Measurements from ENCODE around the gene PNPLA5. TPM values are rescaled to one million over a fixed set of nuclear protein-coding genes. Genes with fewer than 3 reads are reported as not detected.

Gene PNPLA5
- total and polyA plus RNA-seq, 2 donors = 0.07 TPM; not detected in 1

DNA sequence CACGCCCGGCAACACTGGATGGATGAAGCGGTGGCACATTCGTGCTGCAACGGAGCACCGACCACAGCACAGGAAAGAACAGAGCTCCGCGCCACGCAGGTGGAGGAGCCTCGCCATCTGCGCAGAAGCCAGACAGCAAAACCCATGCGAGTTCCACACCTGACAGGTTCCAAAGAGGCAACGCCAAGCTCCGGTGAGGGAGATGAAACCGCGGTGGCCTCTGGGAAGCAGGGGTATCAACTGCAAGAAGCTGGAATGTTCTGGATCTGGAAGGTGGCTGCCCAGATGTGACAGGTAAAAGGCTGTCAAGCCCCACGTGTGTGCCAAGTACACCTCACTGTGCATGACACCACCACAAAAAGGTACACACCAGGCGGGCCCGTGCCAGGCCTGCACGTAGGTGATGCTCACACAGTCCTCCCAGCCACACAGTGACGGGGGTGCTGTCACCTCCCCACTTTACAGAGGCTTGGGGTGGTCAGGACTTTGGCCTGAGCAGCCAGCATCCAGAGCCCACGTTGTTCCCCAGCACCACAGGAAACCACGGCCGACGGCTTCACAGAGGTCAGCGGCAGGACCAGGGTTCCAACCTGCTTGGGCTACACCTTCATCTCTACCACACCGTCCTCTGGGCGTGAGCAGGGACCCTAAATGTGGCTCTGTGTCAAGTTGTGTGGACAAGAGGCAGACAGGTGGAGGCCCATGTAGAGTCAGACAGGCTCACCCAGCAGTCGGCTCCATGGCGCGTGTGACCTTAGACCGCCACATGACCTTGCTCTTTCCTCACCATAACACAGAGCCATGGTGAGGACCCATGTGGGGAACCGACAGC lies 60.0 kb downstream of the PNPLA5 start:
- 94% methylated on average over 33 of the region's 33 CpGs for WGBS
- Histone ChIP-seq H3K27ac (ENCODE audit: low read depth in 1 of 2, low read length in 1 of 2) (no peak overlapping the region), H3K9me3 (ENCODE audit: control insufficient read depth in 2 of 2, insufficient read depth in 1 of 2, low read length in 1 of 2) (no peaks in the 10 kb centered on the region), H3K27me3 (ENCODE audit: control insufficient read depth in 2 of 2, insufficient read depth in 1 of 2, low read length in 1 of 2) (peaks cover 0 to 6% of the 10 kb centered on the region in 2 donors), H3K4me1 (ENCODE audit: control insufficient read depth in 2 of 2, insufficient read depth in 2 of 2, low read length in 2 of 2) (no peaks in the 10 kb centered on the region), H3K36me3 (ENCODE audit: control insufficient read depth in 2 of 2, insufficient read depth in 2 of 2, low read length in 1 of 2) (no peaks in the 10 kb centered on the region), H3K4me3 (ENCODE audit: low read length in 2 of 2) (no peak overlapping the region)
- DNase-seq (ENCODE audit: low read depth in 6 of 9, low spot score in 9 of 9) = no peak

DNA sequence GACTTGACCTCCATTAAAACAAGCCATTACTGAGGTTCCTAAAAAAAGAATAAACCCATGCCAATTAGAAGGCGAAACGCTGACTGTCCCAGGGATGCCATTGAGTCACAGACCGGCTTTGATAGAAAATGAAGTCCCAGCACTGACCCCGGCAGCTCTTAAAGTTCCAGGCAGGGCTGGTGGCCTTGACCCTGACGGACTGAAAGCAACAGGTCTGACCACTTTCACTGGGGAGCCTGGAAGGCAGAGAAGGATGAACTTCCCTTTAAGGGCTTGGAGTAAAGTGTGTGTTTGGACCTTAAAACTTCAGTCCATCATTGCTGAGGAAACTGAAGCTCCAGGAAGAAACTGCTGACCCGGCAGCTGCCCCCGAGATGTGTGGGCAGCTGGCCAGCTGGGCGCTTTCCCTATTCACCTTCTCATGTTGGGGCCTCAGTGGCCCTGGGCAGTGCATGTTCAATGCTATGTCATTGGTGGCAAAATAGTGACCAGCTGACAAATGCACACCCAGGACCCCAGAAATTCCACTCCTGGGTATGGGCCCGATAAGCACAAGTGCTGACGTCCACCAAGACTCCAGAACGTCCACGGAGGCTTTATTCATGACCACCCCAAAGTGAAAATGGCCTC lies 60.8 kb downstream of the PNPLA5 start:
- no peak overlapping the region for H3K27ac ChIP-seq (ENCODE audit: low read depth in 1 of 2, low read length in 1 of 2)
- DNase-seq (ENCODE audit: low read depth in 6 of 9, low spot score in 9 of 9) = no peak
- peaks cover 0 to 6% of the 10 kb centered on the region in 2 donors for H3K27me3 ChIP-seq (ENCODE audit: control insufficient read depth in 2 of 2, insufficient read depth in 1 of 2, low read length in 1 of 2)
- H3K36me3 ChIP-seq (ENCODE audit: control insufficient read depth in 2 of 2, insufficient read depth in 2 of 2, low read length in 1 of 2) = no peaks in the 10 kb centered on the region
- H3K4me1 ChIP-seq (ENCODE audit: control insufficient read depth in 2 of 2, insufficient read depth in 2 of 2, low read length in 2 of 2) = peaks cover 0 to 3% of the 10 kb centered on the region in 2 donors
- H3K9me3 ChIP-seq (ENCODE audit: control insufficient read depth in 2 of 2, insufficient read depth in 1 of 2, low read length in 1 of 2) = no peaks in the 10 kb centered on the region
- 94% methylated on average over 12 of the region's 12 CpGs for WGBS
- H3K4me3 ChIP-seq (ENCODE audit: low read length in 2 of 2) = no peak overlapping the region

DNA sequence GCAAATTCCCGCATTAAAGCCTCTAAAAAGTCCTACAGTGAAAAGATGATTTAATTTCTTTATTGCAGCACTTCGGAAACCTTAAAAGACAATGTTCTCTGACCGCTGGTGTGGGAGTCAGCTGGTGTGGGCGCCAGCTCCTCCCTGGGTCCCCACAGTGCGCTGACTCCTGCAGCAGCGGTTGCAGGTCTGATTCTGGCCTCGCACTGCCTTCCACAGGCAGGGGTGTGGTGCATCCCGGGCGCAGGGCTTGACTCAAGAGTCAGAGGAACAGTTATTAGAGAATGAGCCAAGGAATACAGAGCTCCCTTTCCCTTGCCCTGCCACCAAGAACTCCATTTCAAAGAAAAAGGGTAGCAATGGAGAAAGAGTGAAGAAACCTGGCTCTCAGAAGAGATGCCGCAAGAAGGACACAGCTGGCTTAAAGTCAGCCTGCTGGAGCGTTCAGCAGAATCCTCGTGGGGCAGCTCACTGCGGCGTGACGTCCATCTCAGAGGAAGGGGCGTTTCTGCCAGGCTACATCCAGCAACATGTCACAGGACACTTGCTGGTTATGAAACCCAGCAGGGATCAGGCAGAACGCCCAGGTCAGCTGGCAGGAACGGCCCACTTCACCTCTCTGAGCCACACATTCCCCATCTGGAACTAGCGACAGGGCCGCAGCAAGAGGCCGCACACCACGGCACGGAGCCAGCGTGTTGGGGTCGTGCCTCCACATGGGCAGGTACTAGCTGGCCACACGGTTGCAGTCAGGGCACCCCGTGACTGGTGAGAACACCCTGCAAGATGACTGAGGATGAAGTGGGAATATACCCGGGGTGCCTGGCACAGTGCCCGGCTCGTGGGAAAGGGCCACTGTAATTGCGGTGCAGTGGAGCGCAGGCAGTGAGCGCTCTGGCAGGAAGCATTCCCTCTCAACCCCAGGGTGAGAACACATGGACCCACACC lies 61.6 kb downstream of the PNPLA5 start:
- Histone ChIP-seq H3K4me3 (ENCODE audit: low read length in 2 of 2) (no peak overlapping the region), H3K27ac (ENCODE audit: low read depth in 1 of 2, low read length in 1 of 2) (no peak overlapping the region), H3K36me3 (ENCODE audit: control insufficient read depth in 2 of 2, insufficient read depth in 2 of 2, low read length in 1 of 2) (no peaks in the 10 kb centered on the region), H3K27me3 (ENCODE audit: control insufficient read depth in 2 of 2, insufficient read depth in 1 of 2, low read length in 1 of 2) (peaks cover 0 to 4% of the 10 kb centered on the region in 2 donors), H3K4me1 (ENCODE audit: control insufficient read depth in 2 of 2, insufficient read depth in 2 of 2, low read length in 2 of 2) (peaks cover 0 to 3% of the 10 kb centered on the region in 2 donors), H3K9me3 (ENCODE audit: control insufficient read depth in 2 of 2, insufficient read depth in 1 of 2, low read length in 1 of 2) (no peaks in the 10 kb centered on the region)
- no peak for DNase-seq (ENCODE audit: low read depth in 6 of 9, low spot score in 9 of 9)
- WGBS = 88% methylated on average over 33 of the region's 33 CpGs

Other genes starting within 250 kb of the PNPLA5 start
- 1.1 TPM for gene EFCAB6, start 79.7 kb downstream of the PNPLA5 start, total RNA-seq
- gene EFCAB6, start 79.7 kb downstream of the PNPLA5 start, polyA plus RNA-seq = 1.4 TPM
- gene SULT4A1, start 29.5 kb downstream of the PNPLA5 start, total RNA-seq = 0.09 TPM
- 4.6 TPM for gene SULT4A1, start 29.5 kb downstream of the PNPLA5 start, polyA plus RNA-seq
- gene PNPLA3, start 31.8 kb upstream of the PNPLA5 start, total RNA-seq = 0.09 TPM
- gene PNPLA3, start 31.8 kb upstream of the PNPLA5 start, polyA plus RNA-seq = 0.05 TPM
- gene SAMM50, start 63.4 kb upstream of the PNPLA5 start, total RNA-seq = 43.9 TPM
- gene SAMM50, start 63.4 kb upstream of the PNPLA5 start, polyA plus RNA-seq = 25.8 TPM
- 14.5 TPM for gene PARVB, start 132.3 kb upstream of the PNPLA5 start, total RNA-seq
- gene PARVB, start 132.3 kb upstream of the PNPLA5 start, polyA plus RNA-seq = 15.2 TPM

Measured in thymus (tissue), 11 donors.